Osteocyte (in vitro differentiated cells): ENCODE data around the gene BCL7A. TPM values are rescaled to one million over a fixed set of nuclear protein-coding genes. Genes with fewer than 3 reads are reported as not detected.
"Not testable (repeated sequence)": the region's sequence is repeated elsewhere in the genome, so short reads cannot be mapped to it uniquely, and the experiment has no call there.

Source experiments
- DNase-seq: peaks from one replicate; pipeline ENCODE4 v3.0.0; 2021; ENCODE audit warnings: mixed read lengths; ENCODE audit not compliant: unreplicated experiment; ENCODE audit errors: extremely low spot score
- H3K27ac Mint-ChIP-seq: one replicate; pipeline ENCODE4 v1.8.0; 2021; ENCODE audit warnings: mild to moderate bottlenecking, mixed read lengths; ENCODE audit not compliant: unreplicated experiment
- H3K27me3 Mint-ChIP-seq: one replicate; pipeline ENCODE4 v1.8.0; 2021; ENCODE audit warnings: mixed read lengths; ENCODE audit not compliant: unreplicated experiment
- H3K36me3 Mint-ChIP-seq: one replicate; pipeline ENCODE4 v1.8.0; 2021; ENCODE audit warnings: mixed read lengths; ENCODE audit not compliant: unreplicated experiment
- H3K4me1 Mint-ChIP-seq: one replicate; pipeline ENCODE4 v1.8.0; 2021; ENCODE audit warnings: mixed read lengths; ENCODE audit not compliant: unreplicated experiment
- H3K4me3 Mint-ChIP-seq: one replicate; pipeline ENCODE4 v1.8.0; 2021; ENCODE audit warnings: mild to moderate bottlenecking, moderate library complexity, mixed read lengths; ENCODE audit not compliant: unreplicated experiment
- H3K9me3 Mint-ChIP-seq: one replicate; pipeline ENCODE4 v1.8.0; 2021; ENCODE audit warnings: mixed read lengths; ENCODE audit not compliant: unreplicated experiment
- total RNA-seq: library from RNA; stranded (reverse); gene quantifications from 2 replicates; pipeline ENCODE4 v1.2.1, GENCODE V29; 2021
- TF ChIP-seq, protein P1 (sequence below): fragments of 200-600 bp; sonication (generic); IDR thresholded peaks from 2 replicates; pipeline ENCODE4 v1.5.0; 2021; ENCODE audit warnings: antibody characterized with exemption, mild to moderate bottlenecking, moderate library complexity

The BCL7A gene
- total RNA-seq, 1 donor from 2014 or later: 10.0 TPM

DNA sequence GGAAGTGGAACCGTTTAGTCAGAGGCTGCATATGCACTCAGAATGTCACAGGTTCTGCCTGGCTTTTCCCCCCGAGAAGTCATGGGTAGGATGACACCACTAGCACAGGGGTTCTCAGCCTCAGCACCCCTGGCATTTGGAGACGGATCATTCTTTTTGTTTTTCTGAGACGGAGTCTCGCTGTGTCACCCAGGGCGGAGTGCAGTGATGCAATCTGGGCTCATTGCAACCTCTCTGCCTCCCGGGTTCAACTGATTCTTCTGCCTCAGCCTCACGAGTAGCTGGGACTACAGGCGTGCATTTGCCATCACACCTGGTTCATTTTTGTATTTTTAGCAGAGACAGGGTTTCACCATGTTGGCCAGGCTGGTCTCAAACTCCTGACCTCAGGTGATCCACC lies 28.1 kb downstream of the BCL7A start:
- no peaks in the 10 kb centered on the region for H3K27me3 Mint-ChIP-seq
- H3K27ac Mint-ChIP-seq: no peak overlapping the region
- no peaks in the 10 kb centered on the region for H3K9me3 Mint-ChIP-seq

DNA sequence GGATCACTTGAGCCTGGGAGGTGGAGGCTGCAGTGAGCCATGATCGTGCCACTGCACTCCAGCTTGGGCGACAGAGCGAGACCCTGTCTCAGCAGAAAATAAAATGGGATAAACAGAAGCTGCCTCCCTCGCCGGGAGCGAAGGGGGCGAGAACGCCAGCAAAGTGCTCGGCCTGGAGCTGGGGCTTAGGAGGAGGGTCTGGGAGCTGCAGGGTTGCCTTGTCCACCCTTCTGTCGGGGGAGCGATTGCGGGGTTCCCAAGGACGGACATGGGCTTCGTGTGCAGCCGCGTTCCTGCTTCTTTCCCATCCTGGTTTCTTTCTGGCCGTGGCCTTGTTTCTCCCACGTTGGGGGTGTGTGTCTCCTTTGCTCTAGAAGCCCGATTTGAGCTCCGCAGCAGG lies 29.0 kb downstream of the BCL7A start:
- Mint-ChIP-seq H3K36me3 (peaks cover 5% of the 10 kb centered on the region), H3K4me1 (peaks cover 9% of the 10 kb centered on the region), H3K27me3 (no peaks in the 10 kb centered on the region), H3K9me3 (no peaks in the 10 kb centered on the region), H3K4me3 (no peak overlapping the region), H3K27ac (no peak overlapping the region)
- DNase-seq: no peak
- TF ChIP-seq, protein P1, sequence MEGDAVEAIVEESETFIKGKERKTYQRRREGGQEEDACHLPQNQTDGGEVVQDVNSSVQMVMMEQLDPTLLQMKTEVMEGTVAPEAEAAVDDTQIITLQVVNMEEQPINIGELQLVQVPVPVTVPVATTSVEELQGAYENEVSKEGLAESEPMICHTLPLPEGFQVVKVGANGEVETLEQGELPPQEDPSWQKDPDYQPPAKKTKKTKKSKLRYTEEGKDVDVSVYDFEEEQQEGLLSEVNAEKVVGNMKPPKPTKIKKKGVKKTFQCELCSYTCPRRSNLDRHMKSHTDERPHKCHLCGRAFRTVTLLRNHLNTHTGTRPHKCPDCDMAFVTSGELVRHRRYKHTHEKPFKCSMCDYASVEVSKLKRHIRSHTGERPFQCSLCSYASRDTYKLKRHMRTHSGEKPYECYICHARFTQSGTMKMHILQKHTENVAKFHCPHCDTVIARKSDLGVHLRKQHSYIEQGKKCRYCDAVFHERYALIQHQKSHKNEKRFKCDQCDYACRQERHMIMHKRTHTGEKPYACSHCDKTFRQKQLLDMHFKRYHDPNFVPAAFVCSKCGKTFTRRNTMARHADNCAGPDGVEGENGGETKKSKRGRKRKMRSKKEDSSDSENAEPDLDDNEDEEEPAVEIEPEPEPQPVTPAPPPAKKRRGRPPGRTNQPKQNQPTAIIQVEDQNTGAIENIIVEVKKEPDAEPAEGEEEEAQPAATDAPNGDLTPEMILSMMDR: no peak

More for the DNA sequence above, 28.1 kb downstream of the BCL7A start:
- DNase-seq: no peak
- peaks cover 7% of the 10 kb centered on the region for H3K36me3 Mint-ChIP-seq
- TF ChIP-seq, protein P1: no peak
- peaks cover 9% of the 10 kb centered on the region for H3K4me1 Mint-ChIP-seq
- no peak overlapping the region for H3K4me3 Mint-ChIP-seq

DNA sequence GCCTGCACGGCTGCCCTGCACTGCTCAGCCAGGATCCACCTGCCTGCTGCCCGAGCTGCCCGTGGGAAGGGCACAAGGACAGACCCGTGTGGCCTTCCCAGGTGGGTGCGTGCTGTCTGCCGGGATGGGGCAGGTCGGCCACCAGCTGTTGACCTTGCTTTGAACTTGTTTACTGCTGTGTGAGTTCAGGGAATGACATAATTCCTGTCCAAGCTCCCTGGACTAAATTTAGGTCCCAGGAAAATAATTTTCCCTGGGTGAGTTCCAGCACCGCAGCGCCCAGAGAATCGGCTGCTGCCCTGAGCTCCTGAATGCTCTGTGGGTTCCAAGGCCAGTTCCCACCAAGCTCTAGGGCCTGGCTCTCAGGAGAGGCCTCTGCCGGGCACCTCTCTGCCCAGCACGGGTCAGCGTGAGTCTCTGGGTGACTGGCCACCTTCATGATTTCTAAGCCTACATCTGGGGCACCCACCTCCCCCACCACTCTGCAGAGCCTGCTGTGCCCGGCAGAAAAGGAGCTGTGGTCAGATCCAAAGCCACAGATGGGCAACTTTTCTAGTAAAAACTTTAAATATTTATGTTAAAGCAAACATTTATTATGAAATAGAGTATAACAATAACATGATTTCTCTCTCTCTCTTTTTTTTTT lies 29.7 kb downstream of the BCL7A start:
- Mint-ChIP-seq H3K4me3 (no peak overlapping the region), H3K27ac (no peak overlapping the region), H3K9me3 (no peaks in the 10 kb centered on the region), H3K27me3 (no peaks in the 10 kb centered on the region), H3K36me3 (peaks cover 2% of the 10 kb centered on the region), H3K4me1 (peaks cover 9% of the 10 kb centered on the region)
- no peak for DNase-seq
- TF ChIP-seq, protein P1: no peak

DNA sequence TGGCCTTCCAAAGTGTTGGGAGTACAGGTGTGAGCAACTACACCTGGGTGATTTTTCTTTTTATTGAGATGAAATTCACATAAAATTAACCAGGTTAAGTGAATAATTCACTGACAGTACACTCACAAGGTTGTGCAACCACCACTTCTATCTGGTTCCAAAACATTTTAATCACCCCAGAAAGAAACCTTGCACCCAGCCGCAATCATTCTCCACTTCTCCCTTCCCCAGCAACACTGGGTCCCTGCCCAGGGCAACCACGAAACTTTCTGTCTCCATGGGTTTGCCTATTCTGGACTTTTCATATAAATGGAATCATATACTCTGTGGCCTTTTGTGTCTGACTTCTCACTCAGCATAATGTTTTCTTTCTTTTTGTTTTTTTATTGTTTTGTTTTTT lies 30.6 kb downstream of the BCL7A start:
- DNase-seq: no peak
- Mint-ChIP-seq H3K36me3 (no peaks in the 10 kb centered on the region), H3K4me3 (no peak overlapping the region), H3K27ac (no peak overlapping the region), H3K27me3 (no peaks in the 10 kb centered on the region), H3K4me1 (peaks cover 9% of the 10 kb centered on the region), H3K9me3 (no peaks in the 10 kb centered on the region)
- TF ChIP-seq, protein P1: no peak

DNA sequence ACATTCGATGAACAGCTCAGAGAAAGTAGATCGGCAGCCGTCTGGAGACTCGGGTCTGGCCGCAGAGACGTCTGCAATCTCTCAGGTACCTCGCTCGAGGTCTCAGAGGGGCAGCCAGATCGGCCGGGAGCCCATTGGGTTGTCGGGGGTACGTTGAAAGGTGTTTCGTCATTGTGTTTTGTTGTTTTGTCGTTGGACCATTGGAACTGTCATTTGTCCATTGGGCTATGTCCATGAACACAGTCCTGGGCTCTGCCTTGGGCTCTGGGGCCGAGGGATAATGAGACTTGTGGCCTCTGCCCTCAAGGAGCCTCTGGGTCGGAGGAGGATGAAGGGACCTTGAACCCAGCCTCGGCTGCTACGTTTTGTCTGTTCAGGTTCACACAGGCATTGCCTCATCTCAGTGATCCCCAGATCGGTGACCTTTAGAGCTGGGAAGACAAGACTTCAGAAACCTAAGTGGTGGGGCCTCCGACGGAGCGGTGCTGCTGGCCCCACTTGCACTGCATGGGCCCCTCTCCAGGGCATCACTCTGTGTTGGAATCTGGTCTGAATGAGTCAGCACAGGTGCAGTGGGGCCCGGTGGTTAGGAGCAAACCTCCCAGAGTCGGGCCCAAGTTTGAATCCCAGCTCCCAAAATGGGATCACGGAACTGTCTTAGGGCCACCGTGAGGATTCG lies 33.3 kb downstream of the BCL7A start:
- no peaks in the 10 kb centered on the region for H3K27me3 Mint-ChIP-seq
- no peak overlapping the region for H3K4me3 Mint-ChIP-seq
- peaks cover 6% of the 10 kb centered on the region for H3K36me3 Mint-ChIP-seq
- H3K9me3 Mint-ChIP-seq: no peaks in the 10 kb centered on the region
- DNase-seq: no peak
- TF ChIP-seq, protein P1: no peak
- H3K27ac Mint-ChIP-seq: no peak overlapping the region
- H3K4me1 Mint-ChIP-seq: peaks cover 9% of the 10 kb centered on the region

DNA sequence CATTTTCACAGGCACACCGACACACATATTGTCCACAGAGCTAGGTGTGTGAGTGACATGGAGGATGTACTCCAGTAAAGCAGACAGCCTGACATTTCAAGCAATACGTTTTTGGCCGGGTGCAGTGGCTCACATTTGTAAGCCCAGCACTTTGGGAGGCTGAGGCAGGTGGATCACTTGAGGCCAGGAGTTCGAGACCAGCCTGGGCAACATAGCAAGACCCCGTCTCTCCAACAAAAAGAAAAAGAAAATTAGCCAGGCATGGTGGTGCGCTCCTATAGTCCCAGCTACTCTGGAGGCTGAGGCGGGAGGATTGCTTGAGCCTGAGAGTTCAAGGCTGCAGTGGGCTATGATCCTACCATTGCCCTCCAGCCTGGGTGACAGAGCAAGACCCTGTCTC lies 34.7 kb downstream of the BCL7A start:
- H3K4me3 Mint-ChIP-seq, H3K27ac Mint-ChIP-seq, H3K9me3 Mint-ChIP-seq, H3K27me3 Mint-ChIP-seq, DNase-seq, H3K36me3 Mint-ChIP-seq: not testable (repeated sequence)
- peaks cover 12% of the 10 kb centered on the region for H3K4me1 Mint-ChIP-seq
